COR-L47 (cell line): ENCODE results near the gene NOTCH3.

Experiments
- DNase-seq: peaks from one replicate; lab custom pipeline; 2025; lab: John Stamatoyannopoulos, UW

The NOTCH3 gene

DNA sequence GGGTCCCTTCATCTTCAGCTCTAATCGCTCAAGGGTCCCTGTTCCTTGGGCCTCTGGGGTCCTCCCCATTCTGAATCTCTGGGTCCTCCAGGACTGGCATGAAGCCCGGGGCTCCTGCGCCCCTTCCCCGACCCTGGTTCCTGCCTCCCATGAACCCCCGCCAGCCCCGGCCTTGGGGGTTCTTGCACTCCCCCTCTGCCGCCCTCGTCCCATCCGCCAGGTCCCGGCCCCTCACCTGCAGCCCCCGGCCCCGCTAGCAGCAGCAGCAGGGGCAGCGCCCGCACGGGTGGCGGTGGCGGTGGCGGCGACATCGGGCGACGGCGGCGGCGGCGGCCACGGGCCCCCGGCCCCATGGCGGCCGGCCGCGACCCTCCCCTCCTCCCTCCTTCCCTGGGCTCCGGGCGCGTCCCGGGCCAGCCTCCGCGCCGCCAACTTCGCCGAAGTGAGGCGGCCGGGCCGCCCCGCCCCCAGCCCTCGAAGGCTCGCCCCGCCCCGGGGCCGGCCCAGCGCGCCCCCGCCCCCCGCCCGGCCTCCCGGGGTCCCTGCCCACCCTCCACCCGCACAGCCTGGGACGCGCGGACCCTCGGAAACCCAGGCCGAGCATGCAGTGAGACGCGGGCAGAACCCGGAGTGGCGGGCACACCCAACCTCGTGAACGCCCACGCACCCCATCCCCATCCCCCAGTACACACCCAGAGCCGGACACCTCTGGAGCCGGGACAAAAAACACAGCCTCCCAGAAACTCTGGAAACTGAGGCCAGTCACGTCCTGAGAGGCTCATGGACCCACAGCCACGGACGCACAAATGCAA lies at the start of gene NOTCH3:
NOTCH3 (minus strand) TSS at position 443 of the 812 bp plus-strand sequence; CDS start at position 353, 90 bp downstream.
- no peak for DNase-seq

DNA sequence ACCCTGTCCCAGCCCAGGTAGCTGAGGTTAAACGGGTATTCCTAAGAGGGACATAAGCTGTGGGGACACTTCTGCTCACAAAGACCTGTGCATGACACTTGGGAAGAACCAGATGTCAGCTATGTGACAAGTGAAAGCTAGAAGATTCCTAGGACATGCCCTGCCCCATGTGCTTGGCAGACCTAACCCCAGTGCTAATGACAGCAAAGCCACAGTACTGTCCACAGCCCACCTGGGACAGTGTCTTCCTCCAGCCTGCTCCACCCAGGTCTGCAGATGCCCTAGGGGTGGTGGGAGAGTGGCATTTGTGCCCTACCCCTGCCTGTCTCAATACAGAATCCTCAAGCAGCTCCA lies 49.8 kb upstream of the NOTCH3 start:
- DNase-seq = no peak

DNA sequence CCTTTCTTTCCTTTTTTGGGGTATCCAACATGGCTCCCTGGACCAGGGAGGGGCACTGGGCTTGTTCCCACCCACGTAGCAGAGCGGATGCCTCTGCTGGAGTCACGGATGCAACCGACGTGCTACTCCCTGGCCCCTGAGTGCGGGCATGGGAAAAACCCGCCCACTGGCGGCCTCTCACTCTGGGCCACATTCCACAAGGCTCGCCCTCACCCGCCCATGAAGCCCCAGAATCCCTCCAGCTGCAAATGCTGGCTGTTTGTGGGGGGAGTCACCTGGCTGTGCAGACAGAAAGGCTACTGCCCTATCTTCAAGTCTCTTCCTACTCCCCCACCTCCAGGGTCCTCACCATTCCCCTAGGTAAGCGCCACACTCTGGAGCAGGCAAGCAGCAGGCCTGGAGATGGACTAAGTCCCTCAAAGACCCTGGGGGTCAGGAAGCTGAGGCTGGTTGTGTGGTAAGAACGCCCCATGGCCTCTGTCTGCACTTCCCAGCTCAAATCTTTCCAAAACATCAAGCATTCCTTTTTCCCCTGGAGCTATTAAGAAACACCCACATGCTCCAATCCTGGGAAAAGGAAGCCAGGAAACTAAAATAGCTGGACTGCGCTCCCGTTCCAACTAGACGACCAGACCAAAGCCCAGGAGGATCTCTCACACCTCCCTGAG lies 49.3 kb upstream of the NOTCH3 start:
- no peak for DNase-seq

GRCh38 chr19:15249528-15249874 lies 48.7 kb upstream of the NOTCH3 start:
- DNase-seq = no peak

GRCh38 chr19:15248648-15249527 lies 48.1 kb upstream of the NOTCH3 start:
- no peak for DNase-seq

DNA sequence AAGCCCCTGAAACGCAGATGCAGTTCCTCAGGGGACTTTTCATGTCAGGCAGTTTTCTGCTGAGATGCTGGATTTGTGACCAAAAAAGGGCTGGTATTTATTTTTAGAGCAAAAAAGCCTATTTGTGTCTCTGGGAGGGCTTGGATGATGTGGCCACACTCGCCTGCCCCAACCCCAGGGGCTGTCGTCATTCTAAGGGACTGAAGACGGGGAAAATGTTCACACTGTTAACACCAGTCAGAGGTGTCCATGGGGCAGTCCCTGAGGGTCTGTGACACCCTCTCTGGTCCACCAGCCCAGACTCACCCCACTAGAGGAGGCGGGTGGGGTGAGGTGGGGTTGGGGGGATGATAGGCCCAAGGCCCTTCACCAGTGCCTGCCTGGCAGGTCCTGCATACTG lies 47.3 kb upstream of the NOTCH3 start:
- no peak for DNase-seq

- DNase-seq = no peak
Measured at GRCh38 chr19:15247107-15248014, 46.6 kb upstream of the NOTCH3 start.

DNA sequence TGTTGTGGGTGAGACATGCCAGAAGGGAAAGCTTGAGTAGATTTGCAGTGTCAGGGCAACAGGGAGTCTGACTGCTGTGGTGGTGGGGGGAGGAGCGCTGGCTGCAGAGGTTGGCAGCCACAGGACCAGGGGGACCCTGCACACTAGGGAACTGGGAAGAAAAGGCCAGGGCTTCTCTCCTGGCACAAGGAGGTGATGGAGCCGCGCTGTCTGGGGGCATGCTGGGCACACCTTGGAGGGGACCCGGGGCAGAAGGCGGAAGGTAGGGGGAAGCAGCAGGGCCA lies 45.3 kb upstream of the NOTCH3 start:
- DNase-seq = no peak

GRCh38 chr19:15245370-15246197 lies 44.8 kb upstream of the NOTCH3 start:
- no peak for DNase-seq

GRCh38 chr19:15244808-15245207 lies 44.0 kb upstream of the NOTCH3 start:
- no peak for DNase-seq

GRCh38 chr19:15244106-15244803 lies 43.5 kb upstream of the NOTCH3 start:
- no peak for DNase-seq

DNA sequence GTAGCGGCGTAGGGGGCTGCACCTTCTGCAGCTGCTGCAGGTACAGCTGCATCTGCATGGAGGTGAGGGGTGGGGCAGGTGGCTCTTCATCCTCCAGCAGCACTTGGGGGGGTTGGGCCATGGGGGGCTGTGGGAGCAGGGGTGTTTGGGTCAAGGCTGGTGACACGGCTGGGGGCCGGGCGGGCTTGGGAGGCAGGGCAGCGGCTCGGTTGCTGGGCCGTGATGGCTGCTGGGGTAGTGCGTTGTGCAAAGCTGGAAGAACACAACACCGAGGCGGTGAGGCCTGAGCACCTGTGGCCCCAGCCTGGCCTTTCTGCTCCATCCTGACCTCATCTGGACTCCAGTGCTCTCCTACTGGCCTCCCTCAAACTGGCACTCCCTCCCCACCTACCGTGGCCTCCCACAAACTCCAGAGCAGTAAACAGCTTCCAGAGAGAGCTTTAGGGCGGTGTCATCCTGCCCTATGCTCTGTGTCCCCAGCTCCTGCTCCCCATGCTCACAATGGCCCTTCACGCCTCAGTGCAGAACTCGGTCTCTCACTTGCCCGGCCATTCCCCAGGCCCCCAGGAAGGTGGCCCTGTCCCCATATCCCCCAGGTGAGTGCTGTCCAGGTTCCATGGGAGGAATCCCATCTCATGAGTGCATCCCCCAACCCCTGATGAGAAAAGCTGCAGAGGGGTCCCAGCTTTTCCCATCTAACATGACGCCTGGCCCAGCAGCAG lies 42.6 kb upstream of the NOTCH3 start:
- no peak for DNase-seq

- no peak for DNase-seq
Measured at GRCh38 chr19:15241259-15241910, 40.6 kb upstream of the NOTCH3 start.

- no peak for DNase-seq
Measured at GRCh38 chr19:15240515-15240914, 39.7 kb upstream of the NOTCH3 start.

DNA sequence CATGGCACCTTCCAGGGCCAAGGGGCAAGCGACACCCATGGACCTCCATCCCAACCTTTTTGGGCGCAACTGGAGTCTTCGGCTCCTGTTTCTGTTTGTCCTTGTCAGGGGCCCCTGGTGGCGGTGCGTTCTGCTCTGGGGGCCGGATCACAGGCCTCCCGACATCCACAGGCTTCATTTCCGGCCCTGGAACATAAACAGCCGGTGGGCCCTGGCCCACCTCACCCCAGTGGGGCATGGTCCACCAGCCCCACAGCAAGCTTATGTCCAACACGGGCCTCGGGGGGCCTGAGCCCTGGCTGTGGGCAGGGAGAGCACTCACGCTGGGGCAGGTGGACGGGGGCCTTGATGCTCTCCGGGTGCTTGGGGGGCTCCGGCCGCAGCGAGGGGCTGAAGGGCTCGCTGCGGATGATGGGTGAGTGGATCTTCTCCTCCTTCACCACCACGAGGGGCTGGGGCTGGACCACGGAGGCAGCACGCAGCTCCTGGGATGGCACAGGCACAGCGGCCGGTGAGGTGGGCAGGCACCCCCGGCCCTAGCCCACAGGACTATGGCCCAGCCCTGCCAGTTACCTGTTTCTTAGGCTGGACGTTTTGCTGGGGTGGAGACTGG lies 38.6 kb upstream of the NOTCH3 start:
- DNase-seq = no peak

- no peak for DNase-seq
Measured at GRCh38 chr19:15238639-15239155, 37.9 kb upstream of the NOTCH3 start.

GRCh38 chr19:15237759-15238638 lies 37.2 kb upstream of the NOTCH3 start:
- no peak for DNase-seq
